HEK293 (cell line): ENCODE measurements around the gene PWWP2B.

Experiments
- CTCF ChIP-seq: fragments of 450-650 bp; formaldehyde crosslinking; IDR thresholded peaks from 2 replicates; pipeline ENCODE4 v1.5.1; 2016; ENCODE audit warnings: missing biosample characterization, missing genetic modification characterization
- KLF16 ChIP-seq: fragments of 450-650 bp; formaldehyde crosslinking; IDR thresholded peaks from 2 replicates; pipeline ENCODE4 v1.5.1; 2017; ENCODE audit warnings: missing biosample characterization, missing genetic modification characterization
- REST ChIP-seq: fragments of 450-650 bp; formaldehyde crosslinking; IDR thresholded peaks from 2 replicates; pipeline ENCODE4 v1.5.1; 2016; ENCODE audit warnings: missing biosample characterization, missing genetic modification characterization
- ZBTB1 ChIP-seq: fragments of 450-650 bp; formaldehyde crosslinking; IDR thresholded peaks from 2 replicates; pipeline ENCODE4 v1.5.1; 2016; ENCODE audit warnings: missing biosample characterization, missing genetic modification characterization
- ZBTB17 ChIP-seq: fragments of 450-650 bp; formaldehyde crosslinking; IDR thresholded peaks from 2 replicates; pipeline ENCODE4 v1.5.1; 2016; ENCODE audit warnings: missing biosample characterization, missing genetic modification characterization
- ZNF274 ChIP-seq, 2 experiments: fragments of 200-500 bp in 1 of 2; fragments of 450-650 bp in 1 of 2; sonication (Bioruptor generic) in 1 of 2; formaldehyde crosslinking in 1 of 2; IDR thresholded peaks; 2 replicates each; pipeline versions ENCODE4 v1.5.1 to v1.6.1; 2014 to 2016; ENCODE audit warnings: borderline replicate concordance in 1 of 2, inconsistent platforms in 1 of 2, low read length in 1 of 2, missing biosample characterization in 1 of 2, missing genetic modification characterization in 1 of 2
- ZSCAN30 ChIP-seq: fragments of 450-650 bp; IDR thresholded peaks from 2 replicates; pipeline ENCODE4 v1.5.1; 2018; ENCODE audit warnings: missing biosample characterization, mild to moderate bottlenecking, missing genetic modification characterization, moderate library complexity
- ZSCAN5A ChIP-seq: fragments of 450-650 bp; formaldehyde crosslinking; IDR thresholded peaks from 2 replicates; pipeline ENCODE4 v1.5.1; 2016; ENCODE audit warnings: missing biosample characterization, missing genetic modification characterization
- TF ChIP-seq, protein P1 (sequence below): fragments of 450-650 bp; formaldehyde crosslinking; IDR thresholded peaks from 2 replicates; pipeline ENCODE4 v1.5.1; 2016; ENCODE audit warnings: missing biosample characterization, missing genetic modification characterization

DNA sequence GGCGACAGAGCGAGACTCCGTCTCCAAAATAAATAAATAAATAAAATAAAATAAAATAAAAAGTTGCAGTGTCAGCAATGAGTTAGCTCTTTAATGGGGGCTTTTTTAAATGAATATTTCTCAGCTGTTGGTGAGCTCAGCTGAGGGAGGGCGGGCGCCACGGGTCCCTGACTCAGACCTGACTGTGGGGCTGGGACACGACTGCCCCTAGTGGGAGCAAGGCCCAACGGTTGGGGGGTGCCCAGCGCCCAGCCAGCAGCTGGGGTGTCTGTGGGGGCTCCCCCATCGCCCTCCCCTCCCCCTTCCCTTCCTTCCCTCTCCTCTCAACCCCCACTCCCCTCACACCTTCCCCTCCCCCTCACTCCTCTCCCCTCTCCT is 46.6 kb downstream of the PWWP2B start:
- TF ChIP-seq ZSCAN5A (tag by site-specific recombination) (no peak), REST (tag by site-specific recombination) (no peak), ZBTB1 (tag by site-specific recombination) (no peak), ZSCAN30 (tag by site-specific recombination) (no peak), CTCF (tag by site-specific recombination) (no peak), ZBTB17 (no peak), KLF16 (no peak), ZNF274 (IDR thresholded peaks at IDR 0.05; ENCODE audit: low read length) (no peak), ZNF274 (tag by site-specific recombination; IDR thresholded peaks at IDR 0.05; ENCODE audit: borderline replicate concordance) (no peak)
- TF ChIP-seq, protein P1, sequence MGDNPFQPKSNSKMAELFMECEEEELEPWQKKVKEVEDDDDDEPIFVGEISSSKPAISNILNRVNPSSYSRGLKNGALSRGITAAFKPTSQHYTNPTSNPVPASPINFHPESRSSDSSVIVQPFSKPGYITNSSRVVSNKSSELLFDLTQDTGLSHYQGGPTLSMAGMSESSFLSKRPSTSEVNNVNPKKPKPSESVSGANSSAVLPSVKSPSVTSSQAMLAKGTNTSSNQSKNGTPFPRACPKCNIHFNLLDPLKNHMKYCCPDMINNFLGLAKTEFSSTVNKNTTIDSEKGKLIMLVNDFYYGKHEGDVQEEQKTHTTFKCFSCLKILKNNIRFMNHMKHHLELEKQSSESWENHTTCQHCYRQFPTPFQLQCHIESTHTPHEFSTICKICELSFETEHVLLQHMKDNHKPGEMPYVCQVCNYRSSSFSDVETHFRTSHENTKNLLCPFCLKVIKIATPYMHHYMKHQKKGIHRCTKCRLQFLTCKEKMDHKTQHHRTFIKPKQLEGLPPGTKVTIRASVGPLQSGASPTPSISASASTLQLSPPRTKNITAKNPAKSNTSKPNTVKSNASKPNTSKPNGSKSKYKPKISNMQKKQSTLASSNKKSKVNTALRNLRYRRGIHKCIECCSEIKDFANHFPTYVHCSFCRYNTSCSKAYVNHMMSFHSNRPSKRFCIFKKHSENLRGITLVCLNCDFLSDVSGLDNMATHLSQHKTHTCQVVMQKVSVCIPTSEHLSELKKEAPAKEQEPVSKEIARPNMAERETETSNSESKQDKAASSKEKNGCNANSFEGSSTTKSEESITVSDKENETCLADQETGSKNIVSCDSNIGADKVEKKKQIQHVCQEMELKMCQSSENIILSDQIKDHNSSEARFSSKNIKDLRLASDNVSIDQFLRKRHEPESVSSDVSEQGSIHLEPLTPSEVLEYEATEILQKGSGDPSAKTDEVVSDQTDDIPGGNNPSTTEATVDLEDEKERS, result no peak
